Peyer's patch (tissue), 4 donors: Measurements from ENCODE around the gene SRRM3. TPM values are rescaled to one million over a fixed set of nuclear protein-coding genes. Genes with fewer than 3 reads are reported as not detected.
"Not testable (repeated sequence)": the region's sequence is repeated elsewhere in the genome, so short reads cannot be mapped to it uniquely, and the experiment has no call there.

ENCODE experiments used
- DNase-seq, 3 donors: peaks; one replicate each; pipeline ENCODE4 v3.0.0-alpha.2; 2017 to 2019
- H3K27ac ChIP-seq, 4 donors: fragments of 200-600 bp; sonication (generic); one replicate each; pipeline ENCODE4 v1.5.1; 2016 to 2019
- H3K27me3 ChIP-seq, 2 donors: fragments of 200-600 bp; sonication (generic); one replicate each; pipeline ENCODE4 v1.5.1; 2019
- H3K36me3 ChIP-seq, 3 donors: fragments of 200-600 bp; sonication (generic); one replicate each; pipeline ENCODE4 v1.5.1; 2016 to 2019
- H3K4me1 ChIP-seq, 4 donors: fragments of 200-600 bp; sonication (generic); one replicate each; pipeline ENCODE4 v1.5.1; 2016 to 2019
- H3K4me3 ChIP-seq, 4 donors: fragments of 200-600 bp; sonication (generic); 1 replicate in 3 of 4; 2 replicates in 1 of 4; pipeline ENCODE4 v1.5.1; 2016 to 2019; ENCODE audit warnings: mild to moderate bottlenecking in 1 of 4
- H3K9me3 ChIP-seq, 4 donors: fragments of 200-600 bp; sonication (generic); one replicate each; pipeline ENCODE4 v1.5.1; 2016 to 2019; ENCODE audit warnings: mild to moderate bottlenecking in 1 of 4
- CTCF ChIP-seq, 6 experiments: fragments of 450-650 bp in 4 of 6; fragments of 200-600 bp in 2 of 6; sonication (generic) in 1 of 6; IDR thresholded peaks; one replicate each; pipeline ENCODE4 v1.5.1; 2017 to 2019; ENCODE audit warnings: antibody characterized with exemption in 6 of 6, mild to moderate bottlenecking in 3 of 6, moderate library complexity in 1 of 6
- POLR2A ChIP-seq, 2 donors: fragments of 450-650 bp; IDR thresholded peaks; one replicate each; pipeline ENCODE4 v1.5.1; 2017; ENCODE audit warnings: antibody characterized with exemption in 2 of 2, mild to moderate bottlenecking in 2 of 2, moderate library complexity in 2 of 2
- total RNA-seq, 4 donors: library from RNA; depleted of rRNA; stranded (reverse); fragments of >200 nt; gene quantifications; one replicate each; pipeline ENCODE4 v1.1.0, GENCODE V29; 2016

SRRM3 gene
- total RNA-seq, 4 donors from 2014 or later: 0.85 to 7.4 (median 1.2) TPM; not detected in 1

GRCh38 chr7:76291351-76292212 lies 89.9 kb downstream of the SRRM3 start:
- peaks cover 0 to 54% (median 12%) of the 10 kb centered on the region in 4 donors for H3K4me1 ChIP-seq
- peak; percentile 78 to 95 (median 91) for DNase-seq

GRCh38 chr7:76292213-76292573 lies 90.5 kb downstream of the SRRM3 start:
- peak overlapping the region; percentile 62 to 84 (median 78) for H3K27ac ChIP-seq
- peak overlapping the region in 3 of 4 donors; percentile 2 to 39 (median 39) for H3K4me3 ChIP-seq
- H3K36me3 ChIP-seq: no peaks in the 10 kb centered on the region
- no peaks in the 10 kb centered on the region for H3K27me3 ChIP-seq
- no peaks in the 10 kb centered on the region for H3K9me3 ChIP-seq
- no peak for TF ChIP-seq CTCF (IDR thresholded peaks at IDR 0.05)
- no peak for DNase-seq
- H3K4me1 ChIP-seq: peaks cover 0 to 60% (median 12%) of the 10 kb centered on the region in 4 donors

More at GRCh38 chr7:76291351-76292212, 89.9 kb downstream of the SRRM3 start:
- Histone ChIP-seq H3K27me3 (no peaks in the 10 kb centered on the region), H3K4me3 (peak overlapping the region in 3 of 4 donors; percentile 2 to 39 (median 39)), H3K27ac (peak overlapping the region; percentile 62 to 84 (median 78)), H3K36me3 (no peaks in the 10 kb centered on the region), H3K9me3 (no peaks in the 10 kb centered on the region)
- TF ChIP-seq CTCF (IDR thresholded peaks at IDR 0.05) (peak; percentile 95 to 98 (median 98)), POLR2A (IDR thresholded peaks at IDR 0.05) (peak in 1 of 2 donors; percentile 13)

GRCh38 chr7:76292911-76293310 lies 91.2 kb downstream of the SRRM3 start:
- not testable (repeated sequence) for H3K4me3 ChIP-seq, H3K27me3 ChIP-seq, H3K9me3 ChIP-seq, DNase-seq, H3K36me3 ChIP-seq
- peaks cover 0 to 67% (median 12%) of the 10 kb centered on the region in 4 donors for H3K4me1 ChIP-seq
- peak overlapping the region; percentile 62 to 88 (median 84) for H3K27ac ChIP-seq

DNA sequence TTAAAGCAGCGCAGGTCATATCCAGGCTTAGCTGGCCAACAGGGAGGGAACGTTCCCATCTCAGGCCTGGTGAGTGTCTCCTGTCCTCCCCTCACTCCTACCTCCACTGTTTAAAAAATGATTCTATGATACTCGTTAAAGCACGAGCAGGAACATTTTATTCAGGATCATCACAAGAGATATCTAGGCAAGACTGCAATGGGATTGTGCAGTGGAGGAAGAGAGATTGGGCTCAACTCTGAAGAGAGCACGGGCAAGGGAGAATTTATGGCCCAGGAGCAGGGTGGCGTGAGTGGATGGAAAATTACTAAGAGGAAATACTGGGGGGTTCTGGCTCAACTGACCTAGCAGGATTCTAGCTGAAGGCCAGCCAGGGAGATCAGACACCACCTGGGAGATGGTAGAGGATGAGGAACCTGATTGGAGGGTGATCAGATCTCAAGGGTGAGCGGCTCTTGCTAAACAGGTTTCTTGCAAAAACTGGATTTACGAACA lies 91.8 kb downstream of the SRRM3 start:
- H3K9me3 ChIP-seq: no peaks in the 10 kb centered on the region
- H3K4me3 ChIP-seq: no peak overlapping the region
- TF ChIP-seq POLR2A (IDR thresholded peaks at IDR 0.05) (no peak), CTCF (IDR thresholded peaks at IDR 0.05) (no peak)
- peaks cover 0 to 67% (median 12%) of the 10 kb centered on the region in 4 donors for H3K4me1 ChIP-seq
- no peaks in the 10 kb centered on the region for H3K36me3 ChIP-seq
- no peaks in the 10 kb centered on the region for H3K27me3 ChIP-seq
- no peak for DNase-seq
- peak overlapping the region; percentile 65 to 88 (median 84) for H3K27ac ChIP-seq

DNA sequence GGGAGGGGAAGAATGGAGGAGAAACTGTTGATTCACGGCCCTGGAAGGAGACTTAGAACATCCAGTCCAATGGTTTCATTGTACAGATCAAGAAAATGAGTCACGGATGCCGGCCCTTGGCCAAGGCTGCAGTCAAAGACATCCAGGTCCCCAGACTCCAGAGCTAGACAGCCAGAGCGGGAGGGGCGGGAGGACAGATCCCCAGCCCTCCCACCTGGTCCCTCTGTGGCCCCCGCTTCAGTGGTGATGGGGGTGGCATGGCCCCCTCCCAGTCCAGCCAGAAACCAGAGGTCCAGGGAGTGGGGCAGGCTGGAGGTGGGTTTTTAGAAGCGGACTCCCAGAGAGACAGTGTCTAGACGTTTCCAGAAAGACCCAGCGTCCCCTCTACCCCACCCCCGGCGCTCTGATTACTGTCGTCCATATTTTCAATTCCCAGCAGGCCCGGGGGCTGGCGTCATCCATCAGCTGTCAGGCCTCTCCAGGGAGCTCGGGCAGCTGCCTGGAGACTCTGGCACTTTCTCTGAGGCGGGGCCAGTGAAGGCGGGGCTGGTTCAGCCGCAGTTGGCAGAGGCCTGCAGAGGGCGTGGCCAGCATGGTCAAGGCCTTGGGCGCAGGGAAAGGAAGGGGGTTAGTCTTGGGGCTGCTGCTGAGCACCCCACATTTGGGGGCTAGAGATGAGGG lies 92.8 kb downstream of the SRRM3 start:
- Histone ChIP-seq H3K27ac (peak overlapping the region; percentile 65 to 88 (median 84)), H3K4me3 (peak overlapping the region in 2 of 4 donors; percentile 18 to 35), H3K36me3 (no peaks in the 10 kb centered on the region), H3K4me1 (peaks cover 0 to 67% (median 12%) of the 10 kb centered on the region in 4 donors), H3K27me3 (no peaks in the 10 kb centered on the region), H3K9me3 (no peaks in the 10 kb centered on the region)
- TF ChIP-seq CTCF (IDR thresholded peaks at IDR 0.05): no peak
- TF ChIP-seq POLR2A (IDR thresholded peaks at IDR 0.05): peak in 1 of 2 donors; percentile 48
- DNase-seq: peak; percentile 66 to 96 (median 95)
